ENCODE results near the gene NEIL1.

- TF ChIP-seq CTCF (IDR thresholded peaks at IDR 0.05) (no peak), POLR2A (IDR thresholded peaks at IDR 0.05) (no peak)
Measured at GRCh38 chr15:75350601-75351361, 3.9 kb downstream of the NEIL1 start.

Data from thyroid gland (tissue), 4 donors.